MM.1S (cell line): ENCODE measurements around the gene B3GNT4.

Experiments
- DNase-seq: peaks from one replicate; pipeline ENCODE4 v3.0.0-alpha.2; 2015
- H2AFZ ChIP-seq: fragments of 300-600 bp; sonication (generic); 2 replicates; pipeline ENCODE4 v1.6.0; 2016; ENCODE audit warnings: antibody characterized with exemption, low read length
- H3F3A ChIP-seq: fragments of 300-600 bp; sonication (generic); 2 replicates; pipeline ENCODE4 v1.6.1; 2016; ENCODE audit warnings: mild to moderate bottlenecking, antibody characterized with exemption, low read length, moderate library complexity, mixed read lengths; ENCODE audit not compliant: insufficient read depth
- H3K27ac ChIP-seq: fragments of 300-600 bp; sonication (generic); 2 replicates; pipeline ENCODE4 v1.5.1; 2016; ENCODE audit warnings: mild to moderate bottlenecking, low read length
- H3K27me3 ChIP-seq: fragments of 300-600 bp; sonication (generic); replicated peaks from 2 replicates; pipeline ENCODE4 v1.6.0; 2016; ENCODE audit warnings: low read length; ENCODE audit not compliant: insufficient read depth
- H3K36me3 ChIP-seq: fragments of 300-600 bp; sonication (generic); replicated peaks from 2 replicates; pipeline ENCODE4 v1.6.1; 2016; ENCODE audit warnings: mild to moderate bottlenecking, low read length, mixed read lengths; ENCODE audit not compliant: insufficient read depth
- H3K4me1 ChIP-seq: fragments of 300-600 bp; sonication (generic); 2 replicates; pipeline ENCODE4 v1.6.1; 2016; ENCODE audit warnings: low read length, mixed read lengths
- H3K4me2 ChIP-seq: fragments of 300-600 bp; sonication (generic); 2 replicates; pipeline ENCODE4 v1.6.0; 2016; ENCODE audit warnings: low read depth, low read length
- H3K4me3 ChIP-seq: fragments of 300-600 bp; sonication (generic); 2 replicates; pipeline ENCODE4 v1.5.1; 2016; ENCODE audit warnings: low read length, mixed read lengths
- H3K79me2 ChIP-seq: fragments of 300-600 bp; sonication (generic); 2 replicates; pipeline ENCODE4 v1.6.1; 2016; ENCODE audit warnings: mixed run types, low read length, mixed read lengths
- H3K9ac ChIP-seq: fragments of 300-600 bp; sonication (generic); 2 replicates; pipeline ENCODE4 v1.6.1; 2016; ENCODE audit warnings: low read length, mixed read lengths
- H3K9me2 ChIP-seq: fragments of 300-600 bp; sonication (generic); replicated peaks from 2 replicates; pipeline ENCODE4 v1.6.1; 2016; ENCODE audit warnings: mild to moderate bottlenecking, low read length, mixed read lengths; ENCODE audit not compliant: insufficient read depth
- H3K9me3 ChIP-seq: fragments of 300-600 bp; sonication (generic); replicated peaks from 2 replicates; pipeline ENCODE4 v1.6.1; 2016; ENCODE audit warnings: mild to moderate bottlenecking, low read length, mixed read lengths; ENCODE audit not compliant: insufficient read depth
- H4K20me1 ChIP-seq: fragments of 300-600 bp; sonication (generic); 2 replicates; pipeline ENCODE4 v1.6.1; 2016; ENCODE audit warnings: mild to moderate bottlenecking, low read length, moderate library complexity, mixed read lengths; ENCODE audit not compliant: insufficient read depth
- CTCF ChIP-seq: fragments of 300-600 bp; sonication (generic); IDR thresholded peaks from 2 replicates; pipeline ENCODE4 v1.5.1; 2016; ENCODE audit warnings: antibody characterized with exemption, low read length, mixed read lengths
- EZH2 ChIP-seq: fragments of 300-600 bp; sonication (generic); optimal IDR thresholded peaks from 2 replicates; pipeline ENCODE3; 2017; ENCODE audit warnings: low read depth, mild to moderate bottlenecking, antibody characterized with exemption, low read length, mixed read lengths
- EZH2phosphoT487 ChIP-seq: fragments of 300-600 bp; sonication (generic); IDR thresholded peaks from 2 replicates; pipeline ENCODE4 v1.6.1; 2018; ENCODE audit warnings: antibody characterized with exemption, low read length

The B3GNT4 gene

DNA sequence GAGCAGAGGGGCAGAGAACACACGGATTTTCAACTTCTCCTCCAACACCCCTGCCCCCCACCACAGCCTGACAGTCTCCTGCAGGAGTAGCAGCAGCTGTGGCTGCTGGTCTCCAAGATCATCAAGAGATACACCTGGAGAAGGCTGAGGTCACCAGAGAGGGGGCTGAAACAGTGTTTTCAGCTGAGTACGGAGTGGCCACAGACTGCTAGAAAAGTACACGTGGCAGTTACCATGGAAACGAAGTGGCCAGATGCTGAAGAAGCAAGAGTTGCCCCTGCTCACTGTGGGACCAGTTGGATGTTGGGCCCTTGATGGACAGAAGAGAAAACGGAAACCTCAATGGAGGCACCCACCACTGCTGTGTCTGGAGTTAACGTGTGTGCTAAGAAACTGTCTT is 27.3 kb downstream of the B3GNT4 start:
- no peak for DNase-seq
- H3K79me2 ChIP-seq = no peaks in the 10 kb centered on the region
- no peaks in the 10 kb centered on the region for H3K9me2 ChIP-seq
- H3K9ac ChIP-seq = no peak overlapping the region
- H4K20me1 ChIP-seq = no peaks in the 10 kb centered on the region
- no peak overlapping the region for H3K4me2 ChIP-seq
- no peaks in the 10 kb centered on the region for H3F3A ChIP-seq
- TF ChIP-seq EZH2 = no peak
- TF ChIP-seq CTCF = no peak
- no peak for TF ChIP-seq EZH2phosphoT487
- H3K4me3 ChIP-seq = no peak overlapping the region
- H3K9me3 ChIP-seq = no peaks in the 10 kb centered on the region
- no peaks in the 10 kb centered on the region for H3K27me3 ChIP-seq
- no peak overlapping the region for H2AFZ ChIP-seq
- H3K27ac ChIP-seq = no peak overlapping the region
- H3K4me1 ChIP-seq = no peaks in the 10 kb centered on the region
- H3K36me3 ChIP-seq = no peaks in the 10 kb centered on the region

- no peak overlapping the region for H3K27ac ChIP-seq
- H2AFZ ChIP-seq = no peak overlapping the region
- no peaks in the 10 kb centered on the region for H3K9me2 ChIP-seq
- H3K4me2 ChIP-seq = no peak overlapping the region
- no peaks in the 10 kb centered on the region for H3K27me3 ChIP-seq
- H3K4me3 ChIP-seq = no peak overlapping the region
- TF ChIP-seq CTCF (no peak), EZH2phosphoT487 (no peak), EZH2 (no peak)
- DNase-seq = no peak
- no peaks in the 10 kb centered on the region for H3K79me2 ChIP-seq
- no peaks in the 10 kb centered on the region for H3K9me3 ChIP-seq
- no peaks in the 10 kb centered on the region for H3F3A ChIP-seq
- no peaks in the 10 kb centered on the region for H3K36me3 ChIP-seq
- no peaks in the 10 kb centered on the region for H4K20me1 ChIP-seq
- H3K4me1 ChIP-seq = no peaks in the 10 kb centered on the region
- H3K9ac ChIP-seq = no peak overlapping the region
Observed at GRCh38 chr12:122232691-122233090, 29.2 kb downstream of the B3GNT4 start.

DNA sequence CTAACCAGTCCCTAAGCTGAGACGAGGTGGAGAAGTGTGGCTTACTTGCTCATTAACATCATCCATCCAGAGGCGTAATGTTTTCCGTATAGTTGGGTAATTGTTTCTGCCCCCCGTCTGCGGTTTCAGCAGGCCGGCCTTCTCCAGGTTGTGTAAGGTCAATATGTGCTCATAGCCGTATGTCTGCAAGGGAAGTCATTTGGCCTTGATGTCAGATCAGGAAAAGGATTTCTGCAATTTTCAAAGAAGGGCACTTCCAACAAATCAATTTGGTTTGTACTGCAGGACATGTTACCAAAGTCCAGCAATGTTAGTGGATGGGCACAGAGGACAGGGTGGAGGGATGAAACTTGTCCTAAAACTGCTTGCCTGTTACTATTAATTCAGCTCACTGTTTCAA is 32.2 kb downstream of the B3GNT4 start:
- Histone ChIP-seq H3K9me3 (no peaks in the 10 kb centered on the region), H3K27ac (no peak overlapping the region), H3K79me2 (no peaks in the 10 kb centered on the region), H4K20me1 (no peaks in the 10 kb centered on the region), H3F3A (no peaks in the 10 kb centered on the region), H3K4me1 (no peaks in the 10 kb centered on the region), H3K4me2 (no peak overlapping the region), H2AFZ (no peak overlapping the region), H3K9ac (no peak overlapping the region), H3K9me2 (no peaks in the 10 kb centered on the region), H3K4me3 (no peak overlapping the region), H3K27me3 (no peaks in the 10 kb centered on the region), H3K36me3 (no peaks in the 10 kb centered on the region)
- no peak for DNase-seq
- no peak for TF ChIP-seq EZH2
- TF ChIP-seq EZH2phosphoT487 = no peak
- TF ChIP-seq CTCF = no peak

- Histone ChIP-seq H3K9me3 (no peaks in the 10 kb centered on the region), H3K27me3 (no peaks in the 10 kb centered on the region), H3K4me3 (no peak overlapping the region), H3K9me2 (no peaks in the 10 kb centered on the region), H3K4me1 (no peaks in the 10 kb centered on the region), H3F3A (no peaks in the 10 kb centered on the region), H3K27ac (no peak overlapping the region), H3K4me2 (no peak overlapping the region), H3K79me2 (no peaks in the 10 kb centered on the region), H2AFZ (no peak overlapping the region), H4K20me1 (no peaks in the 10 kb centered on the region), H3K9ac (no peak overlapping the region), H3K36me3 (no peaks in the 10 kb centered on the region)
- TF ChIP-seq CTCF = no peak
- no peak for TF ChIP-seq EZH2
- no peak for TF ChIP-seq EZH2phosphoT487
- DNase-seq = no peak
Observed at GRCh38 chr12:122238861-122239260, 35.4 kb downstream of the B3GNT4 start.
